HCT116 (cell line): ENCODE results near the gene UBE2L5. TPM values are rescaled to one million over a fixed set of nuclear protein-coding genes. Genes with fewer than 3 reads are reported as not detected.

Experiments
- ATAC-seq: fragments of 200-7000 bp; cut with Tn5 transposase; 2 replicates; pipeline ENCODE4 v1.9.1; 2020; ENCODE audit warnings: mild to moderate bottlenecking, moderate library complexity
- BruUV-seq: library from RNA; stranded (reverse); fragments of 400-500 nt; replicated peaks from 2 replicates; lab custom pipeline; 2021; lab: Mats Ljungman, UMichigan
- CTCF ChIA-PET: fragments of 300-600 bp; sonication (Branson Sonifier 250); formaldehyde crosslinking; loops from one replicate; lab custom pipeline; 2021; ENCODE audit warnings: antibody characterized with exemption; lab: Charles Lee
- POLR2A ChIA-PET: fragments of 300-600, 350-600 bp; sonication (Branson Sonifier 250); formaldehyde crosslinking; loops from one replicate; lab custom pipeline; 2021; ENCODE audit warnings: antibody characterized with exemption; lab: Charles Lee
- RAD21 ChIA-PET, 2 experiments: fragments of 300-600 bp; sonication (Branson Sonifier 250); formaldehyde crosslinking; loops; one replicate each; lab custom pipeline; 2023; ENCODE audit warnings: low total read pairs in 2 of 2; ENCODE audit not compliant: uncharacterized antibody in 2 of 2, unreplicated experiment in 2 of 2, low non-redundant PET in 1 of 2; lab: Charles Lee
- DNase-seq: peaks from one replicate; pipeline ENCODE4 v3.0.0-alpha.2; 2010; ENCODE audit warnings: low read depth, low spot score
- H2AFZ ChIP-seq: fragments of 200-600 bp; shearing (Covaris generic), sonication (generic); 2 replicates; pipeline ENCODE4 v1.6.1; 2017; ENCODE audit warnings: low read depth, mixed run types, mixed read lengths, antibody characterized with exemption, low read length; ENCODE audit not compliant: poor library complexity, severe bottlenecking
- H3K27ac ChIP-seq: 2 replicates; pipeline ENCODE4 v1.5.1; 2012; ENCODE audit warnings: low read depth, low read length
- H3K27me3 ChIP-seq: fragments of 200-600 bp; sonication (generic); 2 replicates; pipeline ENCODE4 v1.6.1; 2016; ENCODE audit warnings: mixed run types, low read length, mixed read lengths; ENCODE audit not compliant: insufficient read depth
- H3K36me3 ChIP-seq, 2 experiments: fragments of 200-500 bp in 1 of 2; fragments of 200-600 bp in 1 of 2; sonication (Bioruptor generic) in 1 of 2; sonication (generic) in 1 of 2; 2 replicates each; pipeline versions ENCODE4 v1.5.1 to v1.6.1; 2014 to 2016; ENCODE audit warnings: low read length in 2 of 2, inconsistent platforms in 1 of 2, mixed read lengths in 1 of 2, mixed run types in 1 of 2; ENCODE audit not compliant: insufficient read depth in 2 of 2, control insufficient read depth in 1 of 2
- H3K4me1 ChIP-seq, 2 experiments: fragments of 200-600 bp in 1 of 2; sonication (generic) in 1 of 2; 2 replicates each; pipeline versions ENCODE4 v1.5.1 to v1.6.1; 2012 to 2017; ENCODE audit warnings: low read length in 2 of 2, inconsistent platforms in 1 of 2, mild to moderate bottlenecking in 1 of 2, mixed read lengths in 1 of 2, mixed run types in 1 of 2, moderate library complexity in 1 of 2; ENCODE audit not compliant: insufficient read depth in 2 of 2, control insufficient read depth in 1 of 2
- H3K4me2 ChIP-seq: fragments of 200-600 bp; sonication (generic); 2 replicates; pipeline ENCODE4 v1.6.1; 2017; ENCODE audit warnings: mixed run types, low read length, mixed read lengths
- H3K4me3 ChIP-seq, 2 experiments: fragments of 200-600 bp in 1 of 2; sonication (generic) in 1 of 2; replicated peaks in 1 of 2; 2 replicates each; pipeline ENCODE4 v1.5.1; 2011 to 2016; ENCODE audit warnings: low read length in 2 of 2, control low read depth in 1 of 2, low read depth in 1 of 2, mild to moderate bottlenecking in 1 of 2, mixed read lengths in 1 of 2, mixed run types in 1 of 2
- H3K79me2 ChIP-seq: fragments of 200-600 bp; sonication (generic); 2 replicates; pipeline ENCODE4 v1.6.1; 2017; ENCODE audit warnings: mild to moderate bottlenecking, mixed run types, low read length, moderate library complexity, mixed read lengths; ENCODE audit not compliant: insufficient read depth
- H3K9ac ChIP-seq: fragments of 200-600 bp; sonication (generic); 2 replicates; pipeline ENCODE4 v1.6.1; 2016; ENCODE audit warnings: low read length, mixed read lengths
- H3K9me2 ChIP-seq: fragments of 200-600 bp; sonication (generic), shearing (Covaris generic); 2 replicates; pipeline ENCODE4 v1.6.1; 2017; ENCODE audit warnings: mixed run types, mild to moderate bottlenecking, moderate library complexity; ENCODE audit not compliant: insufficient read depth
- H3K9me3 ChIP-seq, 2 experiments: fragments of 200-500 bp in 1 of 2; fragments of 200-600 bp in 1 of 2; sonication (Bioruptor generic) in 1 of 2; sonication (generic) in 1 of 2; 2 replicates each; pipeline ENCODE4 v1.6.1; 2014 to 2017; ENCODE audit warnings: low read length in 2 of 2, mixed read lengths in 2 of 2, inconsistent platforms in 1 of 2, low read depth in 1 of 2, mild to moderate bottlenecking in 1 of 2, mixed run types in 1 of 2, moderate library complexity in 1 of 2; ENCODE audit not compliant: control insufficient read depth in 1 of 2, insufficient read depth in 1 of 2
- H4K20me1 ChIP-seq: fragments of 200-600 bp; sonication (generic), shearing (Covaris generic); 2 replicates; pipeline ENCODE4 v1.6.1; 2017; ENCODE audit warnings: mixed run types, mild to moderate bottlenecking, moderate library complexity; ENCODE audit not compliant: insufficient read depth
- ATF3 ChIP-seq: IDR thresholded peaks from 2 replicates; pipeline ENCODE4 v1.6.1; 2012
- CBX3 ChIP-seq: IDR thresholded peaks from 2 replicates; pipeline ENCODE4 v1.6.1; 2012; ENCODE audit warnings: low read depth
- CEBPB ChIP-seq: IDR thresholded peaks from 2 replicates; pipeline ENCODE4 v1.6.1; 2012; ENCODE audit warnings: low read depth
- EGR1 ChIP-seq: IDR thresholded peaks from 2 replicates; pipeline ENCODE4 v1.6.1; 2012; ENCODE audit warnings: low read depth
- ELF1 ChIP-seq: IDR thresholded peaks from 2 replicates; pipeline ENCODE4 v1.6.1; 2012; ENCODE audit warnings: low read depth, borderline replicate concordance
- EZH2 ChIP-seq: fragments of 200-600 bp; sonication (generic); IDR thresholded peaks from 2 replicates; pipeline ENCODE4 v1.6.1; 2017; ENCODE audit warnings: antibody characterized with exemption, mixed run types
- EZH2phosphoT487 ChIP-seq: fragments of 200-600 bp; IDR thresholded peaks from 2 replicates; pipeline ENCODE4 v1.6.1; 2018; ENCODE audit warnings: antibody characterized with exemption, borderline replicate concordance
- JUND ChIP-seq: IDR thresholded peaks from 2 replicates; pipeline ENCODE4 v1.6.1; 2012
- MAX ChIP-seq: IDR thresholded peaks from 2 replicates; pipeline ENCODE4 v1.6.1; 2012
- POLR2AphosphoS5 ChIP-seq: IDR thresholded peaks from 2 replicates; pipeline ENCODE4 v1.6.1; 2011; ENCODE audit warnings: mild to moderate bottlenecking, low read depth, low read length, moderate library complexity
- RAD21 ChIP-seq: IDR thresholded peaks from 2 replicates; pipeline ENCODE4 v1.6.1; 2012; ENCODE audit warnings: low read depth, mild to moderate bottlenecking
- SIN3A ChIP-seq: IDR thresholded peaks from 2 replicates; pipeline ENCODE4 v1.6.1; 2012; ENCODE audit warnings: low read depth
- SP1 ChIP-seq: IDR thresholded peaks from 2 replicates; pipeline ENCODE4 v1.6.1; 2012; ENCODE audit warnings: low read depth
- TCF7L2 ChIP-seq: IDR thresholded peaks from 2 replicates; pipeline ENCODE4 v1.7.0; 2011; ENCODE audit warnings: borderline replicate concordance, inconsistent platforms; ENCODE audit not compliant: insufficient read depth, insufficient read length; ENCODE audit errors: extremely low read depth
- YY1 ChIP-seq: IDR thresholded peaks from 2 replicates; pipeline ENCODE4 v1.6.1; 2011; ENCODE audit warnings: low read length, low read depth, moderate library complexity, mild to moderate bottlenecking; ENCODE audit not compliant: insufficient replicate concordance; ENCODE audit errors: extremely low read depth
- ZBTB33 ChIP-seq: IDR thresholded peaks from 2 replicates; pipeline ENCODE4 v1.6.1; 2011; ENCODE audit warnings: mild to moderate bottlenecking, low read length, moderate library complexity; ENCODE audit not compliant: insufficient replicate concordance; ENCODE audit errors: extremely low read depth
- intact Hi-C: fragments of 100-400 bp; cut with micrococcal nuclease; formaldehyde crosslinking; loops from 2 replicates; pipeline ENCODE4 v1.10.0; 2022
- total RNA-seq: library from RNA; stranded (reverse); gene quantifications from one replicate; pipeline ENCODE4 v1.2.1, GENCODE V29; 2021; ENCODE audit not compliant: unreplicated experiment
- TF ChIP-seq, protein P1 (sequence below): IDR thresholded peaks from 2 replicates; pipeline ENCODE4 v1.6.1; 2012; ENCODE audit warnings: low read depth

The UBE2L5 gene
- total RNA-seq, 1 experiment from 2014 or later = 0.15 TPM

GRCh38 chr13:30382836-30383525 lies 39.3 kb upstream of the UBE2L5 start:
- ChIA-PET POLR2A (no interaction called here), CTCF (no interaction called here), RAD21 (no interaction called here)
- Histone ChIP-seq H3K4me1 (peaks cover 0 to 6% of the 10 kb centered on the region in 2 experiments; a peak in 3 of 4 replicates), H2AFZ (no peak overlapping the region), H3K4me2 (no peak overlapping the region), H3K9me2 (no peaks in the 10 kb centered on the region)
- ATAC-seq = no peak
- no peak for DNase-seq
- no TSS peak for BruUV-seq
- no peak for TF ChIP-seq SIN3A
- no peak for TF ChIP-seq JUND
- TF ChIP-seq, protein P1, sequence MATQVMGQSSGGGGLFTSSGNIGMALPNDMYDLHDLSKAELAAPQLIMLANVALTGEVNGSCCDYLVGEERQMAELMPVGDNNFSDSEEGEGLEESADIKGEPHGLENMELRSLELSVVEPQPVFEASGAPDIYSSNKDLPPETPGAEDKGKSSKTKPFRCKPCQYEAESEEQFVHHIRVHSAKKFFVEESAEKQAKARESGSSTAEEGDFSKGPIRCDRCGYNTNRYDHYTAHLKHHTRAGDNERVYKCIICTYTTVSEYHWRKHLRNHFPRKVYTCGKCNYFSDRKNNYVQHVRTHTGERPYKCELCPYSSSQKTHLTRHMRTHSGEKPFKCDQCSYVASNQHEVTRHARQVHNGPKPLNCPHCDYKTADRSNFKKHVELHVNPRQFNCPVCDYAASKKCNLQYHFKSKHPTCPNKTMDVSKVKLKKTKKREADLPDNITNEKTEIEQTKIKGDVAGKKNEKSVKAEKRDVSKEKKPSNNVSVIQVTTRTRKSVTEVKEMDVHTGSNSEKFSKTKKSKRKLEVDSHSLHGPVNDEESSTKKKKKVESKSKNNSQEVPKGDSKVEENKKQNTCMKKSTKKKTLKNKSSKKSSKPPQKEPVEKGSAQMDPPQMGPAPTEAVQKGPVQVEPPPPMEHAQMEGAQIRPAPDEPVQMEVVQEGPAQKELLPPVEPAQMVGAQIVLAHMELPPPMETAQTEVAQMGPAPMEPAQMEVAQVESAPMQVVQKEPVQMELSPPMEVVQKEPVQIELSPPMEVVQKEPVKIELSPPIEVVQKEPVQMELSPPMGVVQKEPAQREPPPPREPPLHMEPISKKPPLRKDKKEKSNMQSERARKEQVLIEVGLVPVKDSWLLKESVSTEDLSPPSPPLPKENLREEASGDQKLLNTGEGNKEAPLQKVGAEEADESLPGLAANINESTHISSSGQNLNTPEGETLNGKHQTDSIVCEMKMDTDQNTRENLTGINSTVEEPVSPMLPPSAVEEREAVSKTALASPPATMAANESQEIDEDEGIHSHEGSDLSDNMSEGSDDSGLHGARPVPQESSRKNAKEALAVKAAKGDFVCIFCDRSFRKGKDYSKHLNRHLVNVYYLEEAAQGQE = no peak
- no peak for TF ChIP-seq EZH2
- no peak for TF ChIP-seq RAD21
- TF ChIP-seq SP1 = no peak
- no peak for TF ChIP-seq ATF3
- no peak for TF ChIP-seq POLR2AphosphoS5
- no peak for TF ChIP-seq EGR1
- no peak for TF ChIP-seq CBX3
- no peak for TF ChIP-seq CEBPB
- no peak for TF ChIP-seq MAX
- no peak for TF ChIP-seq EZH2phosphoT487
- no peak for TF ChIP-seq TCF7L2
- TF ChIP-seq YY1 = no peak
- no peak for TF ChIP-seq ZBTB33
- no peak for TF ChIP-seq ELF1
- TF ChIP-seq, all 23 proteins: peak for 0
- no peaks in the 10 kb centered on the region for H4K20me1 ChIP-seq
- H3K27ac ChIP-seq = no peak overlapping the region
- H3K36me3 ChIP-seq = no peaks in the 10 kb centered on the region
- H3K4me3 ChIP-seq = no peak overlapping the region
- H3K79me2 ChIP-seq = no peaks in the 10 kb centered on the region
- H3K9ac ChIP-seq = no peak overlapping the region
- intact Hi-C loops = no loop called here
- no peaks in the 10 kb centered on the region for H3K27me3 ChIP-seq
- H3K9me3 ChIP-seq = no peaks in the 10 kb centered on the region
